Measurements from ENCODE around the gene USP33. TPM values are rescaled to one million over a fixed set of nuclear protein-coding genes. Genes with fewer than 3 reads are reported as not detected.
A peak's percentile ranks its signal among the peaks of the same experiment; 100 is the strongest.

Gene USP33
- total and polyA plus RNA-seq, 2 of the 13 experiments (the other 11 are each of a cell fraction or from before 2014, with no cell fraction given), result 32.0 to 49.1 TPM

DNA sequence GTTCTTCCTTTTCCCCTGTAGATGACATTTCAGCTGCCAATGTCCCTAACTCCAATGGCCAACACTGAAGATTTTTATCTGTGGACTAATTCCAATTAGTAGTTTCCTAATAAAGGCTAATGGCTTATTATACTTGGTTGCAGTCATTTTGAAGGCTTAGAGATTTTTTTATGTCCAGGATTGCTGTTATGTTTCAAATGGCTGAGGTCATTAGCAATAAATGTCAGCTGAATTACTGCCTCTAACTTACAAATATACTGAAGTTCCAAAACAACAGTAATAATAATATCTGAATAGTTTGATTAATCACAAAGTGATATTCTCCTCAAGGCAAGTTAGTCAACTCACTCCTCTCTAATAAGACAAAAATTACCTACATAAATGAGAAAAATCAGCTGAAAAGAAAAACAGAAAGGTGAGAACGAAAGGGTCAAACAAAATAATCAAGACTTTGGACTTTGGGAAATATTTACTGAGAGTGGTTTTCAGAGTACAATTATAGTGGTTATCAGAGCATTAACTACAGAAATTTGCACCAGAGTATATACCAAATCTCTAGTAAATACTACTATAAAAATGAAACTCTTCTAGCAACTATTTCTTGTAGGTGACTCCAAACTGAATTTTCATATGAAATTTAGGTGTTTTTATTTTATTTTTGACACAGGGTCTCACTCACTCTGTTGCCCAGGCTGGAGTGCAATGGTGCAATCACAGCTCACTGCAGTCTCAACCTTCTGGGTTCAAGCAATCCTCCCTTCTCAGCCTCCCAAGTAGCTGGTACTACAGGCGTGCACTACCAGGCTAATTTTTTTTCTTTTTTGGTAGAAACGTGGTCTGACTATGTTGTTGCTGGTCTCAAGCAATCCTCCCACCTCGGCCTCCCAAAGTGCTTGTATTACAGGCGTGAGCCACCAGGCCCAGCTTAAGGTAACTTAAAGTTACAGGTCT, 80.7 kb downstream of the USP33 start (continued):
- TF ChIP-seq, protein P1, sequence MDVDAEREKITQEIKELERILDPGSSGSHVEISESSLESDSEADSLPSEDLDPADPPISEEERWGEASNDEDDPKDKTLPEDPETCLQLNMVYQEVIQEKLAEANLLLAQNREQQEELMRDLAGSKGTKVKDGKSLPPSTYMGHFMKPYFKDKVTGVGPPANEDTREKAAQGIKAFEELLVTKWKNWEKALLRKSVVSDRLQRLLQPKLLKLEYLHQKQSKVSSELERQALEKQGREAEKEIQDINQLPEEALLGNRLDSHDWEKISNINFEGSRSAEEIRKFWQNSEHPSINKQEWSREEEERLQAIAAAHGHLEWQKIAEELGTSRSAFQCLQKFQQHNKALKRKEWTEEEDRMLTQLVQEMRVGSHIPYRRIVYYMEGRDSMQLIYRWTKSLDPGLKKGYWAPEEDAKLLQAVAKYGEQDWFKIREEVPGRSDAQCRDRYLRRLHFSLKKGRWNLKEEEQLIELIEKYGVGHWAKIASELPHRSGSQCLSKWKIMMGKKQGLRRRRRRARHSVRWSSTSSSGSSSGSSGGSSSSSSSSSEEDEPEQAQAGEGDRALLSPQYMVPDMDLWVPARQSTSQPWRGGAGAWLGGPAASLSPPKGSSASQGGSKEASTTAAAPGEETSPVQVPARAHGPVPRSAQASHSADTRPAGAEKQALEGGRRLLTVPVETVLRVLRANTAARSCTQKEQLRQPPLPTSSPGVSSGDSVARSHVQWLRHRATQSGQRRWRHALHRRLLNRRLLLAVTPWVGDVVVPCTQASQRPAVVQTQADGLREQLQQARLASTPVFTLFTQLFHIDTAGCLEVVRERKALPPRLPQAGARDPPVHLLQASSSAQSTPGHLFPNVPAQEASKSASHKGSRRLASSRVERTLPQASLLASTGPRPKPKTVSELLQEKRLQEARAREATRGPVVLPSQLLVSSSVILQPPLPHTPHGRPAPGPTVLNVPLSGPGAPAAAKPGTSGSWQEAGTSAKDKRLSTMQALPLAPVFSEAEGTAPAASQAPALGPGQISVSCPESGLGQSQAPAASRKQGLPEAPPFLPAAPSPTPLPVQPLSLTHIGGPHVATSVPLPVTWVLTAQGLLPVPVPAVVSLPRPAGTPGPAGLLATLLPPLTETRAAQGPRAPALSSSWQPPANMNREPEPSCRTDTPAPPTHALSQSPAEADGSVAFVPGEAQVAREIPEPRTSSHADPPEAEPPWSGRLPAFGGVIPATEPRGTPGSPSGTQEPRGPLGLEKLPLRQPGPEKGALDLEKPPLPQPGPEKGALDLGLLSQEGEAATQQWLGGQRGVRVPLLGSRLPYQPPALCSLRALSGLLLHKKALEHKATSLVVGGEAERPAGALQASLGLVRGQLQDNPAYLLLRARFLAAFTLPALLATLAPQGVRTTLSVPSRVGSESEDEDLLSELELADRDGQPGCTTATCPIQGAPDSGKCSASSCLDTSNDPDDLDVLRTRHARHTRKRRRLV (CRISPR knock-in tag; IDR thresholded peaks at IDR 0.05), result no peak
- TF ChIP-seq, protein P2, sequence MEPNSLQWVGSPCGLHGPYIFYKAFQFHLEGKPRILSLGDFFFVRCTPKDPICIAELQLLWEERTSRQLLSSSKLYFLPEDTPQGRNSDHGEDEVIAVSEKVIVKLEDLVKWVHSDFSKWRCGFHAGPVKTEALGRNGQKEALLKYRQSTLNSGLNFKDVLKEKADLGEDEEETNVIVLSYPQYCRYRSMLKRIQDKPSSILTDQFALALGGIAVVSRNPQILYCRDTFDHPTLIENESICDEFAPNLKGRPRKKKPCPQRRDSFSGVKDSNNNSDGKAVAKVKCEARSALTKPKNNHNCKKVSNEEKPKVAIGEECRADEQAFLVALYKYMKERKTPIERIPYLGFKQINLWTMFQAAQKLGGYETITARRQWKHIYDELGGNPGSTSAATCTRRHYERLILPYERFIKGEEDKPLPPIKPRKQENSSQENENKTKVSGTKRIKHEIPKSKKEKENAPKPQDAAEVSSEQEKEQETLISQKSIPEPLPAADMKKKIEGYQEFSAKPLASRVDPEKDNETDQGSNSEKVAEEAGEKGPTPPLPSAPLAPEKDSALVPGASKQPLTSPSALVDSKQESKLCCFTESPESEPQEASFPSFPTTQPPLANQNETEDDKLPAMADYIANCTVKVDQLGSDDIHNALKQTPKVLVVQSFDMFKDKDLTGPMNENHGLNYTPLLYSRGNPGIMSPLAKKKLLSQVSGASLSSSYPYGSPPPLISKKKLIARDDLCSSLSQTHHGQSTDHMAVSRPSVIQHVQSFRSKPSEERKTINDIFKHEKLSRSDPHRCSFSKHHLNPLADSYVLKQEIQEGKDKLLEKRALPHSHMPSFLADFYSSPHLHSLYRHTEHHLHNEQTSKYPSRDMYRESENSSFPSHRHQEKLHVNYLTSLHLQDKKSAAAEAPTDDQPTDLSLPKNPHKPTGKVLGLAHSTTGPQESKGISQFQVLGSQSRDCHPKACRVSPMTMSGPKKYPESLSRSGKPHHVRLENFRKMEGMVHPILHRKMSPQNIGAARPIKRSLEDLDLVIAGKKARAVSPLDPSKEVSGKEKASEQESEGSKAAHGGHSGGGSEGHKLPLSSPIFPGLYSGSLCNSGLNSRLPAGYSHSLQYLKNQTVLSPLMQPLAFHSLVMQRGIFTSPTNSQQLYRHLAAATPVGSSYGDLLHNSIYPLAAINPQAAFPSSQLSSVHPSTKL (CRISPR knock-in tag; IDR thresholded peaks at IDR 0.05), result peak; percentile 16; the same call in 1 of the 2 replicates
- TF ChIP-seq, protein P3, sequence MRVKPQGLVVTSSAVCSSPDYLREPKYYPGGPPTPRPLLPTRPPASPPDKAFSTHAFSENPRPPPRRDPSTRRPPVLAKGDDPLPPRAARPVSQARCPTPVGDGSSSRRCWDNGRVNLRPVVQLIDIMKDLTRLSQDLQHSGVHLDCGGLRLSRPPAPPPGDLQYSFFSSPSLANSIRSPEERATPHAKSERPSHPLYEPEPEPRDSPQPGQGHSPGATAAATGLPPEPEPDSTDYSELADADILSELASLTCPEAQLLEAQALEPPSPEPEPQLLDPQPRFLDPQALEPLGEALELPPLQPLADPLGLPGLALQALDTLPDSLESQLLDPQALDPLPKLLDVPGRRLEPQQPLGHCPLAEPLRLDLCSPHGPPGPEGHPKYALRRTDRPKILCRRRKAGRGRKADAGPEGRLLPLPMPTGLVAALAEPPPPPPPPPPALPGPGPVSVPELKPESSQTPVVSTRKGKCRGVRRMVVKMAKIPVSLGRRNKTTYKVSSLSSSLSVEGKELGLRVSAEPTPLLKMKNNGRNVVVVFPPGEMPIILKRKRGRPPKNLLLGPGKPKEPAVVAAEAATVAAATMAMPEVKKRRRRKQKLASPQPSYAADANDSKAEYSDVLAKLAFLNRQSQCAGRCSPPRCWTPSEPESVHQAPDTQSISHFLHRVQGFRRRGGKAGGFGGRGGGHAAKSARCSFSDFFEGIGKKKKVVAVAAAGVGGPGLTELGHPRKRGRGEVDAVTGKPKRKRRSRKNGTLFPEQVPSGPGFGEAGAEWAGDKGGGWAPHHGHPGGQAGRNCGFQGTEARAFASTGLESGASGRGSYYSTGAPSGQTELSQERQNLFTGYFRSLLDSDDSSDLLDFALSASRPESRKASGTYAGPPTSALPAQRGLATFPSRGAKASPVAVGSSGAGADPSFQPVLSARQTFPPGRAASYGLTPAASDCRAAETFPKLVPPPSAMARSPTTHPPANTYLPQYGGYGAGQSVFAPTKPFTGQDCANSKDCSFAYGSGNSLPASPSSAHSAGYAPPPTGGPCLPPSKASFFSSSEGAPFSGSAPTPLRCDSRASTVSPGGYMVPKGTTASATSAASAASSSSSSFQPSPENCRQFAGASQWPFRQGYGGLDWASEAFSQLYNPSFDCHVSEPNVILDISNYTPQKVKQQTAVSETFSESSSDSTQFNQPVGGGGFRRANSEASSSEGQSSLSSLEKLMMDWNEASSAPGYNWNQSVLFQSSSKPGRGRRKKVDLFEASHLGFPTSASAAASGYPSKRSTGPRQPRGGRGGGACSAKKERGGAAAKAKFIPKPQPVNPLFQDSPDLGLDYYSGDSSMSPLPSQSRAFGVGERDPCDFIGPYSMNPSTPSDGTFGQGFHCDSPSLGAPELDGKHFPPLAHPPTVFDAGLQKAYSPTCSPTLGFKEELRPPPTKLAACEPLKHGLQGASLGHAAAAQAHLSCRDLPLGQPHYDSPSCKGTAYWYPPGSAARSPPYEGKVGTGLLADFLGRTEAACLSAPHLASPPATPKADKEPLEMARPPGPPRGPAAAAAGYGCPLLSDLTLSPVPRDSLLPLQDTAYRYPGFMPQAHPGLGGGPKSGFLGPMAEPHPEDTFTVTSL (CRISPR knock-in tag; IDR thresholded peaks at IDR 0.05; ENCODE audit: borderline replicate concordance), result peak; percentile 35; the same call in 1 of the 2 replicates
- TF ChIP-seq FOXA3 (CRISPR knock-in tag; IDR thresholded peaks at IDR 0.05) (0 out of 2 replicates have a peak, but pooled peaks have one; percentile 25), HDAC2 (CRISPR knock-in tag; IDR thresholded peaks at IDR 0.05) (0 out of 2 replicates have a peak, but pooled peaks have one; percentile 12), KDM1A (CRISPR knock-in tag; IDR thresholded peaks at IDR 0.05) (peak; percentile 79; the same call in 1 of the 2 replicates), ZMYM2 (CRISPR knock-in tag; IDR thresholded peaks at IDR 0.05) (peak; percentile 65; the same call in 1 of the 2 replicates), ZFP36 (IDR thresholded peaks at IDR 0.05; ENCODE audit: borderline replicate concordance, low read depth, low read length, partially characterized antibody) (no peak), KDM5A (IDR thresholded peaks at IDR 0.05; ENCODE audit: borderline replicate concordance, low read length) (peak; percentile 34; the same call in 1 of the 2 replicates), ZNF3 (CRISPR knock-in tag; IDR thresholded peaks at IDR 0.05) (0 out of 2 replicates have a peak, but pooled peaks have one; percentile 60), GFI1 (CRISPR knock-in tag; IDR thresholded peaks at IDR 0.05; ENCODE audit: borderline replicate concordance) (0 out of 2 replicates have a peak, but pooled peaks have one; percentile 51), CREB1 (IDR thresholded peaks at IDR 0.05) (no peak), CREB1 (CRISPR knock-in tag; IDR thresholded peaks at IDR 0.05) (peak; percentile 62)
